Kidney tubule cell (primary cell): ENCODE measurements around the gene INS.

Experiments used
- DNase-seq: peaks from one replicate; pipeline ENCODE4 v3.0.0-alpha.2; 2018; ENCODE audit warnings: low spot score

The INS gene

DNA sequence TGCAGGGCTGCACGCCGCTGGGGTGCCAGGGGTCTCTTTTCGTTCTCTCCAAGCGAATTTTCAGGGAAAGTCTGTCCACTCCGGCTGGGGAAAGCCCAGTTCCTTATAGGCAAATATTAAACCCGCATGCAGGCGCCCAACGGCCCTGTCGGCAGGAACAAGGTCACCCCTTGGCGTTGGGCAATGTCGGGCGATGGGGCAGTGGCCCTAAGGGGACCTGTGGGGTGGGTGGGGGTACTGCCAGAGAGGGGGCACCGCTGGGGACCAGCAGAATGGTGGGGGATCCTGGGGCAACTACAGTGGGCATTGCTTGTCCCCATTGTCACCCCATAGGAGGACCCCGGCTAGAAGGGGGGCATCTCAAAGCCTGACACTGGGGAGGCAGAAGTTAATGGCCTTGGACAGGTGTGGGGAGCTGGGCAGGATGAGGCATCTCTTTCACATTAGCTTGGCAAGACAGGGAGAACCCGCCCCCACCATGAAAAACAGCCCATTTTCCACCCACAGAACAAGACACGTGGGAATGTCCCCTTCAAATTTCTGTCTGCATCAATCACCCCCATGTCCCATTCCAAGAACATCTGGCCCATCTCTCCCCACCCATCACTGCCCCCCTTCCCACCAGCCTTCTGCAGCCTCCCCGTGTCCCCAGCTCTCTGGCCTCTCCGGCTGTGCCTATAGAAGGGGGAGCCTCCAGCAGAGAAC is 16.3 kb downstream of the INS start:
- DNase-seq, result no peak

DNA sequence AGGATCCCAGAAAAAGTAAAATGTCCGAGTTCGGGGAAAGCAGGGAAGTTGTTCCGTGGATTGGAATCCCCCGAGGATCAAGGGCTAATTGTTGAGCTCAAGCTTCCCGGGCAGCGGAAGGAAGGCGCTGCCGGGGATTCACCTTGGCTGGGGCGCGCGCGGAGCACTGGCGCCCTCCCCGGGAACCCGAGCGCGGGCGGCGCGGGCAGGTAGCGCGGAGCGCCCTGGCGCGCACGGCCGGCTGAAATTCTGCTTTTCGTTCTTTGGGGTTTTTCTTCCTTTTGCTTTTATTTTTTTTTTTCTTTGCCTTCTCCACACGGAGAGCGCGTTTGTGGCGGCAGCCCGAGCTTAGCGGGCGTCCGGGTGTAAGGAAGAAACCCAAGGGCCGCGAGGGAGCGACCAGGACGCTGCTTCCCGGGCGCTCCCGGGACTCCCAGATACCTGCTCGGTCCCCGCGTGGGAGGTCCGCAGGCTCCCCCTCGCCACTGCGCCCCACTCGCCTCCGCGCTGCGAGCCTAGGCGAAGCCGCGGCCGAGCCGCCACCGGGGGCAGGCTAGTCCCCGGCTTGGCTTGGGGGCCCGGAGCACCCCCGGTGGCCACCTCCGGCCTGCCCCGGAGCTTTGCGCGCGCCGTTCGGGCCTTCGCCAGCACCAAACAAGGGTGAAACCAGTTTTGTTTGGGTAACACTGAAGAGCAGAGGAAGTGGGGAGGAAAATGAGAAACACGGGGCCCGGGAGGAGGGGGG is 17.0 kb downstream of the INS start:
- DNase-seq, result peak; percentile 4

DNA sequence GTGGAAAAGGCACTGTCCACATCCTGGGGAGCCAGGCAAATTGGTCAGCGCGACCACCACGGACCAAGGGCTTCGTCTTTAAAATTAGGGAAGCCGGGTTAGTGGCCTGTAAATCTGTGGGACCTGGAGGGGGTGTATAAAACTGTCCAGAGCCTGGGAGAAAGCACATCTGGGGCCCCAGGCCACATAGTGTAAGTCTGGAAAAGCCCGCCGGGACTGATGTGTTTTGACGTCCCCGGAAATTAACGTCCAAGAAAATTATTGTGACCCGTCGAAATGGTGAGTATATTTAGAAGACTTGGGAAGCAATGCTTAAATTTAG is 17.6 kb downstream of the INS start:
- DNase-seq, result no peak

DNA sequence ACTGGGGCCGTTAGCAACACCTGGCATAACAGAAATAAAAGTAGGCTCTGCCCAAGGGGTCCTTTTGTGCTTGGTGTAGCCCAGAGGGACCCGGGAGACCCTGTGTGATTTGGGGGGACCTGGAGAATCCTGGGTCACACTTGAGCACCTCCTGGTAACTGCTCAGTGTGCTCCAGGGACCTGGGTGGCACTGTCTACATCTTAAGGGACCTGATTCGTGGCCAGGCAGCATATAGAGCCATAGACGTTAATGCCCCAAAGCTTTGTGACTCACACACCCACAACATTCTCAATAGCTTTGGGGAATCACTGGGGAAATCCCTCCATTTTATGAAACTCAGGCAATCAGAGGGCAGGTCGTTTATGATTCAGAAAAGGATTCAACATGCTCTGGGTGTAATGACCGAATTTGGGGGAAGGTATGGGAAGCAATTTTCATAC is 18.2 kb downstream of the INS start:
- DNase-seq, result peak; percentile 56

DNA sequence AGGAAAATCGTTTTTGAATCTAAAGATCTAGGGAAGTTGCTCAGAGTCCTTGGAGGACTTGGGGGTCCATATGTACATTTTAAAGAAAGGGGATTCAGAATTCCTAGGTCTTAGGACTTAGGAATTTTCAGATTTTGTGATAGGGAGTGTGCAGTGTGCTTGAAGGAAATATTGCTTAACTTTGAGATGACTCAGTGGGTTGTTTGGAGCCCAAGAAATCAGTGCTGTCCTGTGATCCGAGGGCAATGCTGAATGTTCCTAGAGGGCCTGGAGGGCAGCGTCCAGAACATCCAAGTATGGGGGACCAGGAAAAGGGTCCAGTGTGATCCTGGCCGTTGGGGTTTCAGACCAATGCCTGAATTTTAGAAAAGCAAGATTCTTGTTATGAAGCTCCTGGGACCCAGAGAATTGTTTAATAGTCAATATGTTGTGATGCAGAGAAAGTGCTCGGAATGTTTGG is 18.7 kb downstream of the INS start:
- peak; percentile 6 for DNase-seq

DNA sequence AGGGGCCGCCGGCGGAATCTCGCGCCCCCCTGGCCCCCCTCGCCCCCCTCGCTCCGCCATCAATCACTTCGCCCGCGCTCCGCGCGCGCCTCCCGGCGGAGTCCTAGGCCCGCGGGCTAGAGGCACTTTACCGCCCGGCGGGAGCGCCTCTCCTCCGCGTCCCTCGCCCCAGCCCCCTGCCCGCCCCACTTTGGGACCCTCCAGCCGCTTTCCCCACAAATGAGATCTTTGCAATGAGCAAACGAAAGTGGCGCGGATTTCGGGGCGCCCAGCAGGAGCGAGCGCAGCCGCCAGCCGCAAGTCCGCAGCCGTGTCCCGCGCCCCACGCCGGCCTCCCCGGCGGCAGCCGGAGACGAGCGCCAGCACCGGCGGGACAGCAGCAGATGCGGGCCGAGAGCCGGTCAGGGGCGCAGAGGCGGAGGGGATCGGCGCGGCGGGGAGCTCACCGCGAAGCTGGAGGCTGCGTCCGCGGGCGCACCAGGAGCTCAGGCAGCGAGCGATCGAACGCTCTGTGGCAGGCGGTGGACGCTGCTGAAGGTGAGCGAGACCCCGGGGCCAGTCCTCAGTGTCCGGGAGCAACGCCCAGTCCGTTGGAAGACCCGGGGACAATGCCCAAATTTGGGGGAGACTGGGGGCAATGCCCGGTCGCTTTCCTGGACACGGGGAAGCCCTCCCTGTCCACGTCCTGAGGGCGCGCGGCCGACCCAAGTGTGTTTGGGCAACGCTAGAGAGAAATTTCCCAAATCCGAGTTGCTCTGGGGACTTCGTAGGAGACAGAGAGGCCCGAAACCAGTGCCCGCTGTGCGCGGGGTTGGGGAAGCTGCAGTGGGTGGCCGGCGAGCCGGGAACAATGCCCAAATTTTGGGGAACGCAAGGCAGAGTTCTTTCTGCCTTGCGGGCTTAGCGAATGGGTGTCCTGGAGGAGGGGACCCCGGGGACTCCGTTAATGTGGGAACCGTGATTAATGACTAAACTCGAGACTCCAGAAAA is 20.3 kb downstream of the INS start:
- DNase-seq, result no peak

DNA sequence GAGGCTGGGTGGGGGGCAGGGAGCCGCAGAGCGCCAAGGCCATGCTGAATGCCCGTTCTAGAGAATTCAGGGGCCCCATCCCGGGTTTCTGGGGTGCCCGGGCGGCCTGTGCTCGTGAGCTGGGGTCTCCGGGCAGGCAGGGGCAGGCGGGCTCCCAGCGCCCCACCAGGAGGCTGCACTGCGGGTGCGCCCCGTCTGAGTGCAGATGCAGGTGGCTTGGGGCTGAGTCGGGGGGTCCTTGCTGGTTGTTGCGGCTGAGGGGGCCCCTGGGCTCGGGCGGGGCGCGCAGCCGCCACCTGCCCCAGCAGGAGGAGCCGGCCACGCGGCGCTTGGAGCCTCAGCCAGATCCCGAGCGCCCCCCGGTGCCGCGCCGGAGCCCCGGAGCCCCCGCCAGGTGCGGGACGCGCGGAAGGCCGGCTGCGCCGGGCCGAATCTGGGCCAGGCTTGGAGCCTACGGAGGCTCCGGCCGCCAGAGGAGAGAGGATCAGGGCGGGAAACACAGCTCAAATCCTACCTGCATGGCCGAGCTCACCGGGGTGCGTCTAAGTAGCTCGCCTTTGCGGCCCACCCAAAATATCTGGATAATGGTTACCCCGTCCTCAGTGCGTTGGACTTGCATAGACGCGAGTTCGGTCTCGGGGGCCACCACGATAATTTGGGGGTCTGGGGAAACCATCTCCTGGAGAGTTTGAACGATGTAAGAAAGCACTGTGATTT is 21.2 kb downstream of the INS start:
- DNase-seq, result no peak

DNA sequence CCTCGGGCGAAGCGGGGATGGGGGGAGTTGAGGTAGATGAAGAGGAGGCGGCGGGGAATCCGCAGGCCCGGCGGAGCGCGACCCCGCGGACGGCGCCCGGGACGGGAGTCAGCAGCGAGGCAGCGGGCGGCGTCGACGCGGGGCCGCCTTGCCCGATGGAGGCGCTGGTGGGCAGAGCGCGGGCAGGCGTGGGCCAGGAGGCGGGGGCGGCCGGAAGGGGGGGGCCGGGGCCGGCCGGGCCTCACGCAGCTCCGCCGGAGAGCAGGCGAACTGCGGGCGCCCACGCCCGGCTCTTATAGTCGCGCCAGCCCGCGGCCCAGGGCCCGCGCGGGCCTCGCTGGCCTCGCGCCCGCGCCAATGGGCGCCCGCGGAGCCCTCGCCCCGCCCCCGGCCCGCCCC is 21.9 kb downstream of the INS start, which contains the start of gene IGF2:
Gene IGF2, minus strand, starts transcription at position 267 of the 399 bp plus-strand sequence. CDS start 3,866 bp downstream, outside the sequence.
- no peak for DNase-seq

DNA sequence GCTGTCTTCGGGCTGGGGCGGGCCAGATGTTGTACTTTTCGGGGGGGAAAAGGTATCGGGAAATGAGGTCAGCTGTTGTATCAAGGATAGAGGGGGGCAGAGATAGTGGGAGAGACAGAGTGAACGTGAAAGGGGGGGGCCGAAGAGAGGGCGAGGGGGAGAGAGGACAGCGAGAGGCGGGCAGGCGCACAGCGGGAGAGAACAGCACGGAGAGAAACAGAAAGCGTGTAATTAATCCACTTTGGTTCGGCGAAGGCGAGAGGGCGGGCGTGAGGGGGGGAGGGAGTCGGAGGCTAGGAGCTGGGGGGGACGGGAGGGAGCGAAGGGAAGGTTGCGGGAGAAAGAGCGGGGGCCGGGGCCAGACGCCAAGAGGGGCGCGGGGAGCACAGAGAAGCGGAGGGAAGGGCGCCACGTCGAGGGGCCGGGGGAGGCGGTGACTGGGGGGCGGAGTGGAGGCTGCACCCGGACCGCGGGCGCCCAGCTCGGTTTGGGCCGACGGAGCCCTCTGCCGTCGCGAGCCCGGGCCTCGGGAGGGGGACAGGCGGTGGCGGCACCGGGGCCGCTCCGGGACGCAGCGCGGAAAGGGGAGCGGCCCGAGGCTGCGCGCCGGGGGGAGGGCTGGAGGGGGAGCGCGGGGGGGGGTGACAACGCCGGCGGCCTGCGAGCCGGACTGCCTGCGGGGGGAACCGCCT is 22.4 kb downstream of the INS start:
- DNase-seq, result no peak

DNA sequence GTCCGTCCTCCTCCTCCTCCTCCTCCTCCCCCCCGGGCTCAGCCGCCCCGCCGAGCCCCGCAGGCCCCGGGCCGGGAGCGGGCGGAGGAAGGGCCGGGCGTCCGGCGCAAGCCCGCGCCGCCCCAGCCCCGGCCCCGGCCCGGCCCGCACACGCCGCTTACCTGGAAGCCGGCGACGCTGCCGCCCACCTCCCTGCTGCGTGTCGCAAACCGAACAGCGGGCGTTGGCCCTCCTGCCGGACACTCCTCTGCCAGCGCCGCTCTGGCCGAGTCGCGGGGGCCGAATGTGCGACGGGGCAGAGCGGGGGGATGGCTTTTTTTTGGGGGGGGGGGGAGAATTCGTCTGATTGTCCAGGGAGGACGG is 23.0 kb downstream of the INS start:
- DNase-seq, result no peak

DNA sequence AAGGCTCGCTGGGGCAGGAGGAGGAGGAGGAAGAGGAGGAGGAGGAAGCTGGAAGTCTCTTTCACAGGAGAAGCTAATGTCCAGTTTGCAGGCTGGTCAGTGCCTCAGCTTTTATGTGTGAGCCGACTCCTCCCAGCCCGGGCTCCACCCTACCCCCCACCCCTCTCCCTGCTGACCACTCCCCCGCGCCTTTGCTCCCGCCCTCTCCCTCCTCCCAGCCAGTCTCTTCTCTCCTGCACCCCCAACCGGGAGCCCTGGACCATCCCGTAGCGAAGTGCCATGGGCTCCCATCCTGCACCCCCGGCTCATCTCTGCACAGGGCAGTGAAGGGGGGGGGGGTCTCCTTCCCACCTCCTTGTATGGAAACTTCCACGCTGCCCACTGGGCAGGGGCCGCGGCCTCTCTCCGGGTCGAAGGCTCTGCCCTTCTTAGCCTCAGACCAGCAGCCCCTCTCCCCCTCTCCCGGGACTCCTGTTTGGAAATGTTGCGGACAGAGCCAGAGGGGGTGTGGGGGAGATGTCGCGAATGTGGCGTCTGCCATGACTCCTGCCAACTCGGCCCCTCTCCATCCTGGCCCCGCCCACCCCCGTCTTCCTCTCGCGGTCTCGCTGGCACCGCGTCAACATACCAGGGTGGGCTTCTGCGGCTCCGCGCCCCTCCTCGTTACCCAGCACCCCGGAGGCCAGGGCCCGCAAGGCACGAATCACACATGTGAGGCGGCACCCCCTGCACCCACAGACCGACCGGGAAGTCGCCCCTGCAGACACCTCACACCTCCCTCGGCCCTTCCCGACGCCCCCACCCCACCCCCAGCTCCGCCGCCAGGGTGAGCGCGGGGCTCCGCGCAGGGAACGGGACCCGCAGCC is 23.6 kb downstream of the INS start:
- peak; percentile 9 for DNase-seq

DNA sequence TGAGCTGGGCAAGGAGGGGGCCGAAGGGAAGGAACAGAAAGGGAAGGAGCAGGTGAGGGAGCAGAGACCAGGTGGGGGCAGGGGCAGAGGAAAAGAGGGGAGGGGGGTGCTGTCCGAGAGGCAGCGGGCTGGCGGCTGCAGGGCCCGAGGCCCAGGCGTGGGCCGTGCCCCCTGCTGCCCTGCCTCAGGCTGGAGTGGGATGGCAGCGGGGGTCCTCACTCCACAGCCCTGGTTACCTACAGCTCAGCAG is 24.1 kb downstream of the INS start:
- DNase-seq, result no peak

DNA sequence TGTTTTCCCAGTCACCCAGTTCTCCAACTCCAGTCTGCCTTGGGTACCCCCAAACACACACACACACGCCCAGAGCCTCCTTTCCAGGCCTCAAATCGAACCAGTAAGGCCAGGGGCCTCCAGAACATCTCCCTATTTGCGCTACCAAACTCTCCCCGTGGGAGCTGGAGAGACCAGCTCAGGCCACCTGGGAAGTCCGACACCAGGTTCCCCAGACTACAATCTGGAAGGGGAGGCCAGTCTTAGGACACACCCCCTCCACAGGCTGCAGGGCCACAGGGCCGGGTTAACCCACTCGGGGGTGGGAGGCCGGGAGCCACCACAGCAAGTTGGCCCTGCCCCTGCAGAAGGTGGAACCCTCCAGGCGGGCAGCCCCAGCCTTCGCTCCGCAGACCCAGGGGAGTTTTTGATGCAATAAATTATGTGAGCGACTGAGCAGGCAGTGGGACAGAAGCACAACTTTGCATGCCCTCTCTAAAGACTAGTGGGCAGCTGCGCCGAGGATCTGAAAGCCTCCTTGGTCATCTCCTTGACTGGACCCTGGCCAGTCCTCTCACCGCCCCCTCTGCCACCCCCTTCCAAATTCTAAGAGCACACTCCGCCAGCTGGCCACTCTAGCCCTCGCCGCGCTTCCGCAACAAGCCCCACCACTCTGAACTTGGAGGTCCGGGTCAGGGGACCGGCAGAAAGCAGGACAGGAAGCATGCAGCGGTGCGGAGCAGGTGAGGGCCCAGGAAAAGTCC is 24.6 kb downstream of the INS start:
- DNase-seq, result no peak

DNA sequence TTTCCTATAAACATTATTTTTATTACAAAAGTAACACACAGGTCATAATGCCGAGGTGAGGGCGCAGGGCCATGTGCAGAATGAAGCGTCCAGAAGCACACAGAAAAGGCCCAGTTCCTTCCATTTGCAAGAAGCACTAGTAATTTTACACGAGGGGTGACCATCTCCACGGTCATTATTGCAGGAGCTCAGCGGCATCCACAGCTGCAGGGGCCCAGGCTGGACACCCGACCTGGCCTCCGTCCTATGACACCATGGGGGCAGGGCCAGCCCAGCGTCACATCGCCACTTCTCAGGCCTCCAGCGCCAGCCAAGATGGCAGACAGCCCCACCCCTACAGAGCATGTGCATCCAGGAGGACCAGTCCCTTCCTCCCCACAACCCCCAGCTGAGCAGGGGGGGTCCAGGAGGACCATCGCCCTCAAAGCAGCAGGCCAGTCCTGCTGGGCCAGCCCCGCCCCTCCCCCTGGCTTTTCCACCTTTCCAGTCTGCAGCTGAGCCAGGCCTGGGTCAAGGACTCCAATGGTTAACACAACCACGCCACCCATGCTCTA is 25.3 kb downstream of the INS start:
- DNase-seq, result no peak

DNA sequence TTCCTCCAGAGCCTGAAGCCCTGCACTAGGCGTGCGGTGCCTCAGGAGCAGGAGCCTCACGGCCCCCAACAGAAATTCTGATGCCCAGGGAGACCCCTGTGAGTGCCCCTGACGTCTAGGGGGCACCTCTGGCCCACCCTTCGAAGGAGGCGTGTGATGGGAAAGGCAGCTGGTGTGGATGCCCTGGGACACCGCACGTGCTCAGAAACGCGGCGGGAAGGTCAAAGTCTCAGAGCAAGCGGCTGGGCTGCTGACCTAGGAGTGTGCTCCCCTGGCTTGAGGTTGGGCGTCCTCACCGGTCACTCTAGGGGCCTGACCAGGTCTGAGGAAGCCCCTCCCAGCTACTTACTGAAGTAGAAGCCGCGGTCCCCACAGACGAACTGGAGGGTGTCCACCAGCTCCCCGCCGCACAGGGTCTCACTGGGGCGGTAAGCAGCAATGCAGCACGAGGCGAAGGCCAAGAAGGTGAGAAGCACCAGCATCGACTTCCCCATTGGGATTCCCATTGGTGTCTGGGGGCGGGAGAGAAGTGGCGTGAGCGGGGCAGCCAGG is 25.9 kb downstream of the INS start:
- no peak for DNase-seq

DNA sequence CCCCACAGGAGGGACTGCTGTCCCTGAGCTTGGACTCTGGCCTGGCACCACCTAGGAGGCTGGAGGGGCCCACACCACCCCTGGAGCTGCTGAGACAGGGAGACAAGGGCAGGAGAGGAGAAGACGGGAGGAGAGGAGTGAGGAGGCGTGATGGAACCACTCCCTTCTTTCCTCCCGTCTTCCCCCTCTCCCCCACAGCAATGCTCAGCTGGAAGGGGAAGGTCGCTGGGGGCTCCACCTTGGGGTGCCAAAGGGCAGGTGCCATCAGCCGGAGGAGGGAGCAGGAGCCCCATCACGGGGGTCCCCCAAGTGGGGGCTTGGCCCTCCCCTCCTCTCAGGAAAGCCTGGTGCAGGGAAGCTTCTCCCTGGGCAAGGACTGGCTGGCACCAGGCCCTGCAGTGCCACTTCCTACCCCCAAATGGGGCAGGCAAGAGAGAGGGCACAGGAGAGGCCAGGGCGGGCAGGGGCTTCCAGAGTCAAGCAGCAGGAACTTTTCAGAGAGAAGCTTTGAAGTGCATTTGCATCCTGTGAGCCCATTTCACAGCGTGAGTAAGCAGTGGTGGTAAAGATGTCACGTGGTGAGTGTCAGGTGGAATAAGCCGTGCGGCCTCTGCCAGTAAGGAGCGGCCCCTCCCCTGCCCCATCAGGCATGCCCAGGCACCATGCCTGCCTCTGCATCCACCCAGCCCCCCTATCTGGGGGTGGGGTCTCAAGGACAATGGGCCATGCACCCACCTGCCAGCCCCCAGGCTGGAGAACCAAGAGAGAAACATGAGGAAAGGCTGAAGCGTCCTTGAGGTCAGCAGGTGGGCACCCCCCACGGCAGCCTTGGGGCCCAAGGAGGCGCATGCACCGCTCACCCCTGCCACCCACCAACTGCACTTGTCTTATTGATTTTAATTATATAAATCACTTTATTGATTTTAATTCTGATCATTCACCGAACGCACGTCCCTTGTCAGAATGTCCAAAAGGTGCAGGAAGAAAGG is 26.7 kb downstream of the INS start:
- DNase-seq, result no peak

DNA sequence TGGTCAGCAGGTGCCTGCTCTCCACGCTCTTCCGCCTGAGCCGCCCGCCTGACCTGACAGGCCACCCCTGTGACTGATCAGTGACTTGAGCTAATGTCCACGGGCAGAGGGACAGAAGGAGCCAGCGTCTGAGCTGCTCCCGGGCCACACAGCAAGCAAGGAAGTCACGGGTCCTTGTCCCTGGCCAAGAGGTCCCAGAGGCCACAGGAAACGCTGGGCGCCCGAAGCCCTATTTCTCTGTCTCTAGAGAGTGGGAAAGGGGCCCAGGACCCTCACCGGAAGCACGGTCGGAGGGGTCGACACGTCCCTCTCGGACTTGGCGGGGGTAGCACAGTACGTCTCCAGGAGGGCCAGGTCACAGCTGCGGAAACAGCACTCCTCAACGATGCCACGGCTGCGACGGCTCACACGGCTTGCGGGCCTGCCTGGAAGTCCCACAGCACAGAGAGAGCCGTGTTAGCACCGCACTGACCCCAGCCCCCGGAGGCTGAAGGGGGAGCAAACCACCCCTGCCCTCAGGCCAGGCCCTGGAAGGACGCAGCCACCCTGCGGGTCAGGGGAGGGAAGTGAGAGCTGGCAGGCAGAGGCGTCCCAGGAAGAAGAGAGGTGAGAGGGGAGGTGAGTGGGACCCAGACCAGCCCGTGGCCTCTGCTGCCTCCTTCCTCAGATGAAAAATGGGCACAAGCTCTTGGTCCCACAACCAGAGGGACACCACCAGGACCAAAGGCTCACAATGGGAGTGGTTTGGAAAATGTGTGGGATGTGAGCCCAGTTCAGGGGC is 27.6 kb downstream of the INS start:
- no peak for DNase-seq
